Urothelium cell line (cell line): Measurements from ENCODE around the gene MMP28.

ENCODE experiments used
- DNase-seq: peaks from one replicate; pipeline ENCODE4 v3.0.0; 2011; ENCODE audit warnings: low spot score, mixed read lengths
- FAIRE-seq: peaks from 2 replicates; lab custom pipeline; 2011; peaks lifted over from hg19 to GRCh38; lab: Jason Lieb, UNC

MMP28 gene

GRCh38 chr17:35726953-35727460 lies 68.4 kb downstream of the MMP28 start:
- no peak for DNase-seq
- no peak for FAIRE-seq

- peak; percentile 71 for DNase-seq
- no peak for FAIRE-seq
Measured at GRCh38 chr17:35726127-35726952, 69.1 kb downstream of the MMP28 start.

- DNase-seq (no peak), FAIRE-seq (no peak)
Measured at GRCh38 chr17:35725802-35726126, 69.7 kb downstream of the MMP28 start.

GRCh38 chr17:35725058-35725457 lies 70.4 kb downstream of the MMP28 start:
- DNase-seq: no peak
- FAIRE-seq: no peak

- DNase-seq (no peak), FAIRE-seq (no peak)
Measured at GRCh38 chr17:35723735-35724134, 71.7 kb downstream of the MMP28 start.

GRCh38 chr17:35717475-35717874 lies 78.0 kb downstream of the MMP28 start:
- no peak for DNase-seq
- no peak for FAIRE-seq

- DNase-seq: no peak
- FAIRE-seq: no peak
Measured at GRCh38 chr17:35716897-35717465, 78.5 kb downstream of the MMP28 start.

GRCh38 chr17:35716173-35716572 lies 79.3 kb downstream of the MMP28 start:
- no peak for DNase-seq
- no peak for FAIRE-seq
